ENCODE measurements around the gene TLE2. TPM values are rescaled to one million over a fixed set of nuclear protein-coding genes. Genes with fewer than 3 reads are reported as not detected.
"Not testable (repeated sequence)": the region's sequence is repeated elsewhere in the genome, so short reads cannot be mapped to it uniquely, and the experiment has no call there.

Gene TLE2
- total RNA-seq, 2 donors from 2014 or later = 46.7 to 154 TPM

GRCh38 chr19:3055741-3056416, 26.8 kb upstream of the TLE2 start:
- no peak overlapping the region for H3K4me3 ChIP-seq

GRCh38 chr19:3054972-3055740, 26.1 kb upstream of the TLE2 start:
- no peaks in the 10 kb centered on the region for H3K27me3 ChIP-seq (replicated peaks; ENCODE audit: insufficient read depth)
- TF ChIP-seq, protein P1, sequence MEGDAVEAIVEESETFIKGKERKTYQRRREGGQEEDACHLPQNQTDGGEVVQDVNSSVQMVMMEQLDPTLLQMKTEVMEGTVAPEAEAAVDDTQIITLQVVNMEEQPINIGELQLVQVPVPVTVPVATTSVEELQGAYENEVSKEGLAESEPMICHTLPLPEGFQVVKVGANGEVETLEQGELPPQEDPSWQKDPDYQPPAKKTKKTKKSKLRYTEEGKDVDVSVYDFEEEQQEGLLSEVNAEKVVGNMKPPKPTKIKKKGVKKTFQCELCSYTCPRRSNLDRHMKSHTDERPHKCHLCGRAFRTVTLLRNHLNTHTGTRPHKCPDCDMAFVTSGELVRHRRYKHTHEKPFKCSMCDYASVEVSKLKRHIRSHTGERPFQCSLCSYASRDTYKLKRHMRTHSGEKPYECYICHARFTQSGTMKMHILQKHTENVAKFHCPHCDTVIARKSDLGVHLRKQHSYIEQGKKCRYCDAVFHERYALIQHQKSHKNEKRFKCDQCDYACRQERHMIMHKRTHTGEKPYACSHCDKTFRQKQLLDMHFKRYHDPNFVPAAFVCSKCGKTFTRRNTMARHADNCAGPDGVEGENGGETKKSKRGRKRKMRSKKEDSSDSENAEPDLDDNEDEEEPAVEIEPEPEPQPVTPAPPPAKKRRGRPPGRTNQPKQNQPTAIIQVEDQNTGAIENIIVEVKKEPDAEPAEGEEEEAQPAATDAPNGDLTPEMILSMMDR (IDR thresholded peaks at IDR 0.05) = no peak
- DNase-seq (ENCODE audit: low spot score) (no peak), ATAC-seq (ENCODE audit: insufficient number of reproducible peaks, low FRiP score, low read depth) (no peak)
- no peak overlapping the region for H3K4me3 ChIP-seq
- H3K4me1 ChIP-seq (ENCODE audit: control insufficient read depth in 1 of 2, low read depth in 2 of 2) = peaks cover 13 to 27% of the 10 kb centered on the region in 2 donors
- no peaks in the 10 kb centered on the region for H3K9me3 ChIP-seq
- H3K36me3 ChIP-seq = peaks cover 46% of the 10 kb centered on the region
- H3K27ac ChIP-seq = no peak overlapping the region

More at GRCh38 chr19:3055741-3056416, 26.8 kb upstream of the TLE2 start:
- ATAC-seq (ENCODE audit: insufficient number of reproducible peaks, low FRiP score, low read depth) (no peak), DNase-seq (ENCODE audit: low spot score) (no peak)
- Histone ChIP-seq H3K4me1 (ENCODE audit: control insufficient read depth in 1 of 2, low read depth in 2 of 2) (peaks cover 13 to 34% of the 10 kb centered on the region in 2 donors), H3K27ac (no peak overlapping the region), H3K36me3 (peaks cover 49% of the 10 kb centered on the region), H3K27me3 (replicated peaks; ENCODE audit: insufficient read depth) (no peaks in the 10 kb centered on the region), H3K9me3 (no peaks in the 10 kb centered on the region)
- TF ChIP-seq, protein P1 (IDR thresholded peaks at IDR 0.05) = no peak

DNA sequence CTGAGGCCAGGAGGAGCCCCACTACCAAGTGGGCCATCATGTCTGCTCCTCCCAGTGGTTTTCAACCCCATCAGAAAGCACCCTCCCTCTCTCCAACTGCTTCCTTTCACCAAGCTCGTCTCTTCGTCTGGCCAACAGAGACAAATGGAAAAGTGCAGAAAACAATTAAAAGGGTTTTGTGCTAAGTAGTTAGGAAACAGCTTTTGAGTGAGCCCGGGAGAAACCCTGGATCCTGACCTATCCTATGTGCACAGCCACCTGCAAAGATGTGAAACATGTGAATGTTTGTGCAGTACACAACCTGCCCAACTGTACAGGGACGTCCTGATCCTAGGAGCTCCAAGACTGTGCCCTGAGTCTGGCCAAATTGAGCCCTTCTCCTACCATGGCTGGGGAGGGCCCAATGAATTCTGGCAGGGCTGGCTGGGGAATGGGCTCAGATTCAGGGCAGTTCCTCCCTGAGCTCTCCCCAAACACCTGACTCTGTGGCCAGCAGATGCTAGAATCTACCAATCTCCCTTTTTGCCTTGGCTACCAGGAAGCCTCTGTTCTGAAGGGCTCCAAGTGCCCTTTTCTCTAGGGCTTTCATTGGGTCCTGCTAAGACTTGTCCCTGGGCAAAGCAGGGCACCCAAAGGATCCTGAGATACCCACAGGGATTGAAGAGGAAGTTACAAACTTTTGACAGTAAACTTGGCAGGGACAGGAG, 25.3 kb upstream of the TLE2 start:
- Histone ChIP-seq H3K4me3 (no peak overlapping the region), H3K4me1 (ENCODE audit: control insufficient read depth in 1 of 2, low read depth in 2 of 2) (peaks cover 13 to 22% of the 10 kb centered on the region in 2 donors), H3K27me3 (replicated peaks; ENCODE audit: insufficient read depth) (no peaks in the 10 kb centered on the region), H3K36me3 (peaks cover 42% of the 10 kb centered on the region), H3K27ac (no peak overlapping the region), H3K9me3 (no peaks in the 10 kb centered on the region)
- DNase-seq (ENCODE audit: low spot score) = no peak
- TF ChIP-seq, protein P1 (IDR thresholded peaks at IDR 0.05) = no peak
- no peak for ATAC-seq (ENCODE audit: insufficient number of reproducible peaks, low FRiP score, low read depth)

DNA sequence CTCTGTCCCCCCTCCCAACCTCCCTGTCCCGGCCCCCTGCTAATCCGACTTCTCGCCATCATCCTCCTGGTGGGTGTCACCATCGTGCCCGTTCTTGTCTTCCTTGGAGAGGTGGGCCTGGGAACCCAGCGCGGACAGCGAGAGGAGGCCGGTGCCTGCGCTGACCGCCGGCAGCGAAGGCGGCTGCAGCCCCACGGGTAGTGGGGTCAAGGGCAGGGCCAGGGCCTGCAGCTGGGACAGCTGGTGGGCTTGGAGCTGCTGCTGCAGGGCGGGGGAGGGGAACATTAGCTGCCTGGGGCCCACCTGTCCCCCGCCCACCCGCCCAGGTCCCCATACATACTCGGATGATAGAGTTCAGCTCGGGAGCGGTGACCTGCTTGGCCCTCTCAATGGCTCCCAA, 24.7 kb upstream of the TLE2 start:
- Histone ChIP-seq H3K36me3 (peaks cover 35% of the 10 kb centered on the region), H3K4me1 (ENCODE audit: control insufficient read depth in 1 of 2, low read depth in 2 of 2) (peaks cover 13 to 22% of the 10 kb centered on the region in 2 donors), H3K4me3 (no peak overlapping the region), H3K27ac (no peak overlapping the region), H3K9me3 (no peaks in the 10 kb centered on the region), H3K27me3 (replicated peaks; ENCODE audit: insufficient read depth) (no peaks in the 10 kb centered on the region)
- ATAC-seq (ENCODE audit: insufficient number of reproducible peaks, low FRiP score, low read depth) = no peak
- TF ChIP-seq, protein P1 (IDR thresholded peaks at IDR 0.05) = no peak
- DNase-seq (ENCODE audit: low spot score) = no peak

GRCh38 chr19:3053218-3053621, 24.1 kb upstream of the TLE2 start:
- Histone ChIP-seq H3K36me3 (peaks cover 32% of the 10 kb centered on the region), H3K4me3 (no peak overlapping the region), H3K27me3 (replicated peaks; ENCODE audit: insufficient read depth) (no peaks in the 10 kb centered on the region), H3K27ac (no peak overlapping the region), H3K4me1 (ENCODE audit: control insufficient read depth in 1 of 2, low read depth in 2 of 2) (peaks cover 14 to 17% of the 10 kb centered on the region in 2 donors), H3K9me3 (no peaks in the 10 kb centered on the region)
- DNase-seq (ENCODE audit: low spot score) (no peak), ATAC-seq (ENCODE audit: insufficient number of reproducible peaks, low FRiP score, low read depth) (no peak)
- TF ChIP-seq, protein P1 (IDR thresholded peaks at IDR 0.05) = no peak

DNA sequence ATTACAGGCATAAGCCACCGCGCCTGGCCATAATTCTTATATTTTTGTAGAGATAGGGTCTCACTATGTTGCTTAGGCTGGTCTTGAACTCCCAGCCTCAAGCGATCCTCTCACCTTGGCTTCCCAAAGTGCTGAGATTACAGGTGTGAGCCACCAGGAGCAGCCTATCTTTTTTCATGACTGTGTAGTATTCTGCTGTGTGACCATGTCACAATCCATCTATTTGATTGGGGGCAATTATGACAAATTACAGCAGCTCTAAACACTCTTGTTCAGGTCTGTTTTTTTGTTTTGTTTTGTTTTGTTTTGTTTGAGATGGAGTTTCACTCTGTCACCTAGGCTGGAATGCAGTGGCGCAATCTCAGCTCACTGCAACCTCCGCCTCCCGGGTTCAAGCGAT, 20.9 kb upstream of the TLE2 start:
- ATAC-seq (ENCODE audit: insufficient number of reproducible peaks, low FRiP score, low read depth); H3K27ac ChIP-seq; H3K4me3 ChIP-seq; DNase-seq (ENCODE audit: low spot score); H3K27me3 ChIP-seq (replicated peaks; ENCODE audit: insufficient read depth); H3K9me3 ChIP-seq: not testable (repeated sequence)
- Histone ChIP-seq H3K4me1 (ENCODE audit: control insufficient read depth in 1 of 2, low read depth in 2 of 2) (peaks cover 4 to 12% of the 10 kb centered on the region in 2 donors), H3K36me3 (peaks cover 17% of the 10 kb centered on the region)
